C4-2B (cell line): ENCODE measurements around the gene NKG7.

ENCODE experiments used
- ZFX ChIP-seq: fragments of 450-650 bp; IDR thresholded peaks from 2 replicates; pipeline ENCODE4 v1.6.1; 2017
- TF ChIP-seq, protein P1 (sequence below): fragments of 450-650 bp; conservative IDR thresholded peaks from 2 replicates; pipeline ENCODE4 v1.5.1; 2017; ENCODE audit warnings: mild to moderate bottlenecking

DNA sequence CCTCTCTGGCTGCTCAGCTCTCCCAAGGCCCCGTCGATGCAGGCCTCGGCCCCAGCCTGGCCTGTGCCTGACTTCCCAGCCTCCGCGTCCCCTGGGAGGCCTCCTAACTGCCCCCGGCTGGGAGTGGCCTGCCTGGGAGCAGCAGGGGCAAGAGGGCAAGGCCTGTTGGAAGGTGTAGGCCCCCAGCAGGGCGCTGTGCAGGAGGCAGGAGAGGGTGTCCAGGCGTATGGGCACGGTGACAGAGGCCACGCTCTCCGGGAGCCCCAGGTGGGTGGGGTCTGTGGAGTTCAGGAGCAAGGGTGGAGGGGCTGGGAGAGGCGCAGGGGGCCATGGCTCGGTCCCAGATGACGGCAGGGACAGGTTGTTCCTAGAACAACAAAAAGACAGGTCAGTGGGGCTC, 16.7 kb upstream of the NKG7 start:
- TF ChIP-seq, protein P1, sequence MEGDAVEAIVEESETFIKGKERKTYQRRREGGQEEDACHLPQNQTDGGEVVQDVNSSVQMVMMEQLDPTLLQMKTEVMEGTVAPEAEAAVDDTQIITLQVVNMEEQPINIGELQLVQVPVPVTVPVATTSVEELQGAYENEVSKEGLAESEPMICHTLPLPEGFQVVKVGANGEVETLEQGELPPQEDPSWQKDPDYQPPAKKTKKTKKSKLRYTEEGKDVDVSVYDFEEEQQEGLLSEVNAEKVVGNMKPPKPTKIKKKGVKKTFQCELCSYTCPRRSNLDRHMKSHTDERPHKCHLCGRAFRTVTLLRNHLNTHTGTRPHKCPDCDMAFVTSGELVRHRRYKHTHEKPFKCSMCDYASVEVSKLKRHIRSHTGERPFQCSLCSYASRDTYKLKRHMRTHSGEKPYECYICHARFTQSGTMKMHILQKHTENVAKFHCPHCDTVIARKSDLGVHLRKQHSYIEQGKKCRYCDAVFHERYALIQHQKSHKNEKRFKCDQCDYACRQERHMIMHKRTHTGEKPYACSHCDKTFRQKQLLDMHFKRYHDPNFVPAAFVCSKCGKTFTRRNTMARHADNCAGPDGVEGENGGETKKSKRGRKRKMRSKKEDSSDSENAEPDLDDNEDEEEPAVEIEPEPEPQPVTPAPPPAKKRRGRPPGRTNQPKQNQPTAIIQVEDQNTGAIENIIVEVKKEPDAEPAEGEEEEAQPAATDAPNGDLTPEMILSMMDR: no peak
- no peak for TF ChIP-seq ZFX
